ENCODE measurements around the gene PRR20G.
"Not testable (repeated sequence)": the region's sequence is repeated elsewhere in the genome, so short reads cannot be mapped to it uniquely, and the experiment has no call there.

The PRR20G gene

DNA sequence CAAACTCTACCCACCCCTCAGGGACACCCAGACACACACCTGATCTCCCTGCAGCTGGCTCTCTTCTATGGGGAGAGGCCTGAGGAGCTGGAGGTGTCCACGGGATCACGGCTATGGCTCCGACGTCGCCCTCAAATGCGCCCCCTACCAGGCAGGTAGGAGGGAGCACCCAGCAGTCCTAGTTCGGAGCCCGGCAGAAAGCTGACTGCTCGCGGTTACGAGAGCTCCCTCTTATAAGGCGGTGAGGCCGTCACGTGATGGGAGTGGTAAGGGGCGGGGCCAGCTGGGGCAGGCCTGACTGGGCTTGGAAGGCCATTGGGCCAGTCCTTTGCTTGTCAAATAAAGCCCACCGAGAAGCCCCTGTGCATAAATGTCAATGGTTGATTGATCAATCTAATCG is at the start of gene PRR20G:
TSS of gene PRR20G (minus strand) at position 207 of the 400 bp plus-strand sequence. CDS start 681 bp downstream, outside the sequence.
- DNase-seq (ENCODE audit: low read depth in 2 of 2) = no peak

DNA sequence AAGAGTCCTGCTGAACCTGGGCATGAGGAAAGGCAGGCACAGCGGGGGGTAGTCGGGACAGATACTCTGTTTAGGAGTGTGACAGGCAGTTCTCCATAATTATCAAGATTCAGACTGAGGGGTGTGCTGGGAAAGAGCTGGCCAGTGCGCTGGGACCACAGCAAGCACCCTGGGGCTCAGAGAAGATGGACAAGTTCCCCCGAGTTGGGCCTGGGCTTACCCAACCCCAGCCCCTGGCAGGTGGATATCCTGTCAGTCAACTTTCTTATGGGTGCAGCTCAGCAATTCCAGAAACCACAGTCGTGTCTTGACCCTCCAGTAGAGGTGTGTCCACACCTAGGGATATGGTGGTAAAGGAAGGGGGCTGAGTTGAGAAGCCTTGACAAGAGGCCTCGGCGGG is 49.2 kb upstream of the PRR20G start:
- no peak for DNase-seq (ENCODE audit: low read depth in 2 of 2)

DNA sequence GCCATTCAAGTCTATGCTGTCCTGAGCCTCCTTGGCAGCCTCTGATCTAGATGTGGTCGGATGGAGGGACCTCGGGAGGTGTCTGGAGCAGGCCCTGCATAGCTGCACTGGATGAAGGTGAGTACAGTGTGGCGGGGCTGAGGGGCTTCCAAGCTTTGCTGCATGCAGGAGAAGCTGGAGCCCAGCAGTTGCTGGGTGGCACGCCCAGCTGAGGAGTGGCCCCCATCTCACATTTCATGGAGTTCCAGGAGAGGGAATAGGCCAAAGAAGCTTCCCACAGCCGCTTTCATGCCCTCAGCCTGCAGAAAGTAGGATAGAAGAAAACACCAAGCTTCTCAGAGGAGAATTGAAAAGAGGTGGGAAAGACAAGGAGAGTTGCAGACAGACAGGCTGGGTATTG is 48.3 kb upstream of the PRR20G start:
- DNase-seq (ENCODE audit: low read depth in 2 of 2) = no peak

DNA sequence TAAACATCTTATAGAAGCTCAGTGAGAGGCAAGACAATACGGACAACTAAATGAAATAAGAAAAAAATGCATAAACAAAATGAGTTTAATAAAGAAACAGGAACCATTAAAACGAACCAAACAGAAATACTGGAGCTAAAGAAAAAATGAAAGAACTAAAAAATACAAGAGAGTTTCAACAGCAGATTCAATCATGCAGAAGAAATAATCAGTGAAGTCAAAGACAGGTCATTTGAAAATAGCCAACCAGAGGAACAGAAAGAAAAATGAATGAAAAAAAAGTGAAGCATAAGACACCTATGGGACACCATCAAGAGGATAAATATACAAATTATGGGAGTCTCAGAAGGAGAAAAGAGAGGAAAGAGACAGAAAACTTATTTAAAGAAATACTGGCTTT is 42.5 kb upstream of the PRR20G start:
- DNase-seq (ENCODE audit: low read depth in 2 of 2) = no peak

DNA sequence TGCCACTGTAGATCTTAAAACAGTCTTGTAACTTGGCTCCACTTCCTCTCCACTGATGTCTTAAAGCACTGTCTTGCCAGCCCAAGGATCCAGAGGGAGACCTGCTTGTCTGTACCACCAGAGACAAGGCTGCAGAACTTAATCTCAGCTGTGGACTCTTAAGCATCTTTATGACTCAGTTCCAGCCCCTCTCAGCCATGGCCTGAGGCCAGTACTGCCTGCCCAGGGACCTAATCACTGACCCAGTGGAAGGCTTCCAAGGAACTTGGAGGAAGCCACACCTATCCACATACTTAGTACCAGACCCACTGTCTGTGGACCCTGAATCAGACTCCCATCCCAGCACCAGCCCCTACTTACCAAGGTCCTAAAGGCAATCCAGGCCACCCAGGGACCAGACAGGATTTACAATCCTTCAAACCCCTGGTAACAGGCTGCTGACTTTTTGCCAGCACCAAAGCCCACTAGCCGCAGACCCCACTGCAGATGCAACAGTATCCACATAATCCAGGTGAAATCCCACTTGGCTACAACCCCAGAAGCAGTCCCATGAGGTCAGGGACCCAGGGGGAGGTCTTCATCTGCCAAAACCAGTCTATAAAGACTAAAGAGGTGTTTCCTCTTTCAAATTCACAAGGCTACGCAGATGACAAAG is 41.9 kb upstream of the PRR20G start:
- no peak for DNase-seq (ENCODE audit: low read depth in 2 of 2)

DNA sequence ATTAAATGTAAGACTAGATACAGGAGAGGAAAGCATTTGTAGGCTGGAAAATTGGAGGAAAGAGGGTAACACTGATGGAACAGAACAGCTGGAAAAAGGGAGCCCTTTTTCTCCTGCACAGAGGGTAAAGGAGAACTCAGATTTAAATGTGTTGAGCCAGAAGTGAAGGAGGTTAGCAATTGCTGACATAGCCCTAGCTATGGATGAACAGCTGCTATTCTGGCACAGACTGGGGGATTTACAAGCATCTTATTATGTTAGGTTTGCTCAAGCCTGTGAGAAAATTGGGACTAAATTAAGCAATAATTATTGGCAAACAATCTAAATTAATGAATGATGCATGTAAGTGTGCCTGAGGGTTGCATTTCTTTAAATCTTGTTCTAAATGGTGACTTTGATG is 40.6 kb upstream of the PRR20G start:
- DNase-seq (ENCODE audit: low read depth in 2 of 2) = no peak

DNA sequence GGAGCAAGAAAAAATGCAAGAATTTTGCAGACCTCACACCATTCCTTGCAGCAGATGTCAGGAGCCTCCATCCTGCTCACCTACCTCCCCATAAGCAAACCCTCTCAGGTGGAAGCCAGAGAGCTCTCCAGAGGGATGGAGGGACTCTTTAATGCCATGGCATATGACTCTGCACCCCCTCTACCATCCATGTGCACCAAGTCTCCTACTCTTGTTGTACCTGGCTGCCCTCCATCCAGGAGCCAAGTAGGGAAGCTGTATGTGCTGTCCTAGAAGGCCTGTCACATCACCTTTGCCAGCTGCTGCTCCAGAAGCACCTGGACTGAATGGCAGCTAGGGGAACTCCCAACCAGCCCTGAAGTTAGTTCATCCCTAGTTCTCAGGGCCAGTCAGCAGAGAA is 38.5 kb upstream of the PRR20G start:
- no peak for DNase-seq (ENCODE audit: low read depth in 2 of 2)

DNA sequence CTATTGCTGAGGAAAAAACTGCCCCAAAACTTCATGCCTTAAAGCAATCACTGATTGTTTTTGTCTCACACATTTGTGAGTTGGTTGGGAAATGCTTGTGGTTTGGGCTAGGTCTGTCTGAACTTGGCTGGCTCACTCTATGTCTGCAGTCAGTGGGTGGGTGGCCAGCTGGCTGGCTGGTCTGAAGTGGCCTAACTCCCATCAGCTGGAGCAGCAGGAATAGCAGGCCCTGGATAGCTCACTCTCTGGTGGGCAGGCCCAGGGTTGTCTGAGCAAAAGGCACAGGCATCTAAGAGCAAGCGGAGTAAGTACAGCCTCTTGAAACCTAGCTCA is 37.7 kb upstream of the PRR20G start:
- DNase-seq (ENCODE audit: low read depth in 2 of 2) = no peak

DNA sequence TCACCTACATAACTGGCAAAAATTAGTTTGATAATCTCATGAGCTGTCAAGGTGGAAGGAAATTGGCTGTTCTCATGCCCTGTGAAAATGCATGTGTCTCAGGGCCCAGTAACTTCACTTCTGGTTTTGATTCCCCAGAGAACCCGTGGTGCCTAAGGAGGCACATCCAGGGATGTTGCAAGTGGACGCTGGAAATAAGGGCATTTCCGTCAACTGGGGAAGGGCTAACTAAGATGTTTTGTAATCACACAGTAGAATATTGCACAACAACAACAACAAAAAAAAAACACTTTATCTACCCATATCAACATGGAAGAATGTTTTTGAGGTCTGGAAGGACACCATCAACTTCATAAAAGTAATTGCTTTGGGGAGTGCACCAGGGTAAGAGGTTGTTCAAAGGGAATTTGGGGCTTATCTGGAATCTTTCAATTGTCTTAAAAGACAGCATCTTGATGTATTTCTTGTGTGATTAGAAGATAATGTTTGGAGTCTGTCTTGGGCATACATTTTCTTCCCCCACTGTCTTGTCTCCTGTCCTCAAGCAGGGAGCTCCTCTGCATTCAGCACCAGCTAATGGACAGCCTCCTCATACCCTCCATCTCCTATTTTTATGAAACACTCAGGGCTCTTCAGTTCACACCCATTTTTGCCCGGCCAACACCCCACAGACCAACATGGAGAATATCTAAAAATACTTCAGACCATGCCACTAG is 37.2 kb upstream of the PRR20G start:
- no peak for DNase-seq (ENCODE audit: low read depth in 2 of 2)

DNA sequence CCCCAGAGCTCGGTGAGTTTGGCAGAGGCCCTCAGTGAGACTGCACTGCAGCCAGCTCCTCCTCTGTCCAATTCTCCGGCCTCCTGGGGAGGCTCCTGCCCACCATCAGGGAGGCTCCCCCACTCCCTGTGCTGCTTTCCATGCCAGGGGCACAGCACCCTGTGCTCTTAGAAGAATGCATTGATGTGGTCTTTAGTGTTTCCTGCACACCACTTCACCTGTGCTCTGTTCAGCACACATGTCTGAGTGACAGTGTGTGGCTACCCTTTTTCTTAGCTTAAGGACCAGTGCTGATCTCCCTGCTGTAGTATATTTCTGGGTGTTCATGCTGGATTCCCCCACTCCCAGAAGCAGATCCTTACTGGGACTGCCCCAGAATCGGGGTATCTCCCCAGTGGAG is 36.2 kb upstream of the PRR20G start:
- no peak for DNase-seq (ENCODE audit: low read depth in 2 of 2)

DNA sequence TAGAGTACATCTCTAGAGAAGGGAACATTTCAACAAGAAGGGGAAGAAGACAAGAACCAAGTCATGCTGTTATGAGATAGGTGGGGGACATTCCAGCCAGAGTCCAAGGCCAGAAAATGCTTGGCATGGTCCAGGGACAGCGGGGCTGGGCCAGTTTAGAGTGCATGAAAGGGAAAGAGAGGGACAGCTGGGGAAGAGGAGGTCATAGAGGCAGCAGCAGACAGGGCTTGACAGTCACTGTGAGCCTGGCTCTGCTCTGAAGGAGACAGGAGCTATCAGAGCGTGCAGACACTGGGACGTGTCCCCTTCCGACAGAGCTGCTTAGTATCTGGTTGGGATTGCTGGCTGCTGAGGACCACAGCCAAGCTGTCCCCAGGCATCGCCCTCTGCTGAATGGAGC is 35.7 kb upstream of the PRR20G start:
- DNase-seq (ENCODE audit: low read depth in 2 of 2) = no peak

DNA sequence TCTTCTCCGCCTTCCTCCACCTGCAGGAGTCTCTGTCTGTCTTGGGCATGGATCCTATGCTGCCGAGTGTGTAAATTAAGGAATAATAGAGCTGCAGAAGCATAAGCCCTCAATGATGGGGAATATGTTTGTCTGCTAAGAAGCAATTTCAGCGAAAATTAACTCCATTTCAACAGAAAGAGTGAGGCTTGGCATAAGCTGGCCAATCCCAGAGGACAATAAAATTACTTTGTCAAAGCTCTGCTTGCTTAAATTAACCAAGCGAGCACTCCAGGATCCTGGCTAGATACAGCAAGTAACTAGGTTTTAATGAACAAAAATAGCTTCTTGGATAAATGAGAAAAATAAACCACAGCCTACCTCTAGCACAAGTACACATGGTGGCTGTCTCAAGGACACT is 33.5 kb upstream of the PRR20G start:
- DNase-seq (ENCODE audit: low read depth in 2 of 2) = no peak

DNA sequence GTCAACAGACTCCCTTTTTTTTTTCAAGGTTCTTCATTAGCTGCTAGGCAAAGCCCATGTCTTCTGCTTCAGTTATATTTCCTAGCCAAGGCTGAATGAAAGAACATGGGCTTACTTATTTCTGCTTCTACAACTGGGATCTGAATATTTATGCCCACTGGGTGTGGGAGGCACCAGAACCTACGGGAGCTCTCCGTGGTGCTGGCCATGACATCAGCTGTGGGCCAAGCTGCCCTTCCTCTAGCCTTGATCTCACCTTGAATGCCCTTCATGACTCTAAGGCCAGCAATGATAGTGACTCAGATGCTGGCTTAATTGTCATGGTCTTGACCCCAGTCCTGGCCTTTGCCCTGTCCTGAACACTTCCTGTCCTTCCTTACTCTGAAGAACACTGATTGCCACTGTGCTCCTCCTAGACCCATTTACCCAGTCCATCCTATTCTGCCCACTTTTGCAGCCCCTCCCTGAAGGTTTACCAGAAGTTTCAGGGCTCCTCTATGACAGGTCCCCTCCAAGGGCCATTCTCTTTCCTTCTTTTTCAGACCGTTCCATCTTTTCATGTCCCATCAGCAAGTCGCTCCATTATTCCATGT is 32.8 kb upstream of the PRR20G start:
- no peak for DNase-seq (ENCODE audit: low read depth in 2 of 2)

DNA sequence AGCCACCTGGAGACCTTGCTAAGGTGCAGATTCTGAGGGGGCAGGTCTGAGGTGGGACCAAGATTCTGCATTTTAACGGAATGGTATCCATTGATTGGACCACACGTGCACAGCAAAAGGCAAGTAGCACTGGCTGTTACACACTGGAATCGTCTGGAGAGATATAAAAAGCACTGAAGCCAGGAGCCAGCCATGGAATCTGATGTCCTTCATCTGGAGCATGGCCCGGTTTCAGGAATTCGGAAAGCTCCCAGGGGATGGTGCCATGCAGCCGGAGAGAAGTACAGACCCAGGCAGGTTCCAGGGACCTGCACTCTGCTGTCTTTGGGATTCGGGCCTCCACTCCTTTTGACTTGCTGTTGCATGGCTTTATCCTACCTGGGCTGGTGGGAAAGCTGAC is 28.8 kb upstream of the PRR20G start:
- no peak for DNase-seq (ENCODE audit: low read depth in 2 of 2)

DNA sequence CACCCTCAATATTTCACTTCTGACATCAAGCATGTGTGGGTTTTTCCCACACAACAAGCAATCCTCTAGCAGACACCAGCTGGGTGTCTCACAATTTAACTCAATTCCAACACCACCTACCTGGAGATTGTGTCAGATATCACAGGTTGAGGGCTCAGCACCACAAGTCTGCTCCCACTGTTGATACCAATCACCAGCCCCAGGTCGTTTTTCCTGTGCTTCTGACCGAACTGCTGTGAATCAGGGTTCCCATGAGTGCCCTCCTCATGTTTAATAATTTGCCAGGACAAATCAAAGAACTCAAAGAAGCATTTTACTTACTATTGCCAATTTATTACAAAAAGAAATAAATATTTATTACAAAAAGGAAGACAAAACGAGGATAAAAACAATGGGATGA is 25.0 kb upstream of the PRR20G start:
- no peak for DNase-seq (ENCODE audit: low read depth in 2 of 2)

DNA sequence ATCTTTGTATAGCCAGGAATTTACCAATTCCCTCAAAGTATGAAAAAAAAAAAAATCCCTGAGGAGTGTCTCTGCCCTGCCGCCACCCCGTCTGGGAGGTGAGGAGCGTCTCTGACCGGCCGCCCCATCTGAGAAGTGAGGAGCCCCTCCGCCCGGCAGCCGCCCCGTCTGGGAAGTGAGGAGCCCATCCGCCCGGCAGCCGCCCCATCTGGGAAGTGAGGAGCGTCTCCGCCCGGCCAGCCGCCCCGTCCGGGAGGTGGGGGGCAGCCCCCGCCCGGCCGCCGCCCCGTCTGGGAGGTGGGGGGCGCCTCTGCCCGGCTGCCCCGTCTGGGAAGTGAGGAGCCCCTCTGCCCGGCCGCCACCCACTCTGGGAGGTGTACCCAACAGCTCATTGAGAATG is 21.0 kb upstream of the PRR20G start:
- not testable (repeated sequence) for DNase-seq (ENCODE audit: low read depth in 2 of 2)

DNA sequence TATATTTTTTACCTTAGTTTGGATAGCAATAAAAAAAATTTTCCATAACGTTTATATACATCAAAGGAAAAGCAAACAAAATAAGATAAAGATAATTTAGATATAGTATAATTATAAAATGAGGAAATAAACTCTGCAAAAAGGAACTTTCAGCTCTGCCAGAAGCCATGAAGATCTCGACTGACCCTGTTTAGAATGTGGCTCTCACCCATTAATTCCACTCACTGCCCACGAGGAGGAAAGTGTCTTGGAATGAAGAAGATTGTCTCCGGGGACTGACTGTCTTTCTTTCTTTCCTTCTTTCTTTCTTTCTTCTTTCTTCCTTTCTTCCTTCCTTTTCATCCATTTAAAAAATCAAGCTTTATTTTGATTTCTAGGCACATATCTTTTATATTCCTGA is 20.1 kb upstream of the PRR20G start:
- no peak for DNase-seq (ENCODE audit: low read depth in 2 of 2)

DNA sequence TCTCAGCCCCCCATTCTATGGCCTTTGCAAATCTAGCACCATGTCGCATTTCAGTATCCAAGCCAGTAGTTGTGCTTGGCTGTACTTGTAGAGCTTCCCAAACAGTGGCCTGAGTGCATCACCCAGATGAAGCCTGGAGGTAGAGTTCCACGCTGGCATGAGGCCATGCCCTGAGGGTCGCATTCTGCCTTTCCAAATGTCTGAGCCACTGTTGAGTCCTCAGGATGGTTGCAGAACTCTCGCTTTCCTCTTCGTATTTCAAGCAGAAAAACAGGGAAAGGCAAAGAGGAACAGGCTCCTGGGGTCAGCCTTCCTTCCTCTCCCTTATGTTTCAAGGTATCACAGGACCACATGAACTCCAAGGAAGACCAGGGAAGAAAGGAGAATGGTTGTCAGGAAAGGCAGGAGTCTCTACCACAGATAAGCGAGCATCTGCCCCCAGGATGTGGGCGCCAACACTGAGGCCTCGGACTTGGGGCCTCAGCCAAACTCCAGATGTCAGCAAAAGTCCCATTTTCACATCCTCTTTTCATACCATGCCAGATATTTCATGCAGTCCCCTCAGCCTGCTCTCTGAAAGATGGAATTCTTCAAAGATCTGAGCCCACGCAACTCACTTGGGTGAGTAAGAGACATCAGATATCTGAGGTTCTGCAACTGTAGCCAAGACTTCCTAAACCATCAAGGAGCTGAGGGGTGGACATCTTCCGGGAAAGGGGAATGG is 19.4 kb upstream of the PRR20G start:
- no peak for DNase-seq (ENCODE audit: low read depth in 2 of 2)

DNA sequence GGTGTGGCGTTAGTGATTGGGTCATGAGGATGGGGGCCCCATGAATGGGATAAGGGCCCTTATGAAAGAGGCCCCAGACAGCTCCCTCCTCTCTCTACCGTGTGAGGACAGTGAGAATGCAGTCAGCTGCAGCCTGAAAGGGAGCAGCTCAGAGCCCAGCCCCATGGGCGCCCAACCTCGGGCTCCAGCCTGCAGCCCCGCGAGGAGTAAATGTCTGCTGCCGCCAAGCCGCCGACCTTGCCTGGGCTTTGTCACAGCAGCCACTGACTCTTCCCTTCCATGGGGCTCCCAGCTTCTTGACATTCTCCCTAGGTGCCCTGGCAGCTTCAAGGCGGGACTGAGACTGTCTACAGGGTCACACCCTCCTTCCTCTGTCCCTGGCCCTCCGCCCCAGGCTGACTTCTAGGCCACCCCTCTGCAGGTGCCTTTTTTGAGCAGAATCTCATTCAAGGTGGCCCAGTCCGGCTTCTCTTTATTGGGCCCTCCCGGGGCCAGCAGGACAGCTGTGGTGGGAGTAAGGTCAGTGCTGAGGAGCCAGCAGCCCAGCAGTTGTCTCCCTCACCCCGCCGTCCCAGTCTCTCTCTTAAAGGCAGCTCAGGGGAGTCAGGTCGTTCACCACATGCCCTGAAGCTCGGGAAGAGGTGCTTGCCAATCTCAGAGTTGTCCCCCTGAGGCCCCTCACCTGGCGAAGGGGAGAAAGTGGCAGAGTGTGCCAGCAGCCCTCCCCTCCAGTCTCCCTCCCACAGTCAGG is 18.7 kb upstream of the PRR20G start:
- no peak for DNase-seq (ENCODE audit: low read depth in 2 of 2)

DNA sequence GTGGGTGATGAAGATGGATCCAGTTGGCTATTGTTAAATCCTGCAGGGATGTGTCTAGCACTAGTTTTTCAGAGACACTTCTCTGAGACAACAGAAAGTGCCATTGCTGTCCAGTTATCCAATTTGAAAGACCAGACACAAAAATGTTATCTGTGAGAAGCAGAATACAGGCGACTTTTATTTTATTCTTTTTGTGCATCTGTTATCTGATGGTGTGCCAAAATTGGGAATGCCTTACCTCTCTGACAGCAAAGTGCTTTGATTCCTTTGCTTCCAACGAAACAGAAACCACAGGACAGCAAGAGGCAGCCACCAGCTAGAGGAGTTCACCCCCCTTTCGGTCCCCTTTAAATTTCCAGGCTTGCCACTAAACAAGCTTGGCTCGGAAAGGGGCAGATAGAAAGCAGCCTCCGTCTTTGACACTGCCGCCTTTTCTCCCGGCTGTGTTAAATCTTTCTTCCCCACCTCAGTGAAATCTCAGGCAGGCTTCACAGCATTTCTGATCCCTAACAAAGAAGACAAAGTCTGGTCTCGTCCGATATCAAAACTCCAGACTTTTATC is 17.7 kb upstream of the PRR20G start:
- DNase-seq (ENCODE audit: low read depth in 2 of 2) = no peak

DNA sequence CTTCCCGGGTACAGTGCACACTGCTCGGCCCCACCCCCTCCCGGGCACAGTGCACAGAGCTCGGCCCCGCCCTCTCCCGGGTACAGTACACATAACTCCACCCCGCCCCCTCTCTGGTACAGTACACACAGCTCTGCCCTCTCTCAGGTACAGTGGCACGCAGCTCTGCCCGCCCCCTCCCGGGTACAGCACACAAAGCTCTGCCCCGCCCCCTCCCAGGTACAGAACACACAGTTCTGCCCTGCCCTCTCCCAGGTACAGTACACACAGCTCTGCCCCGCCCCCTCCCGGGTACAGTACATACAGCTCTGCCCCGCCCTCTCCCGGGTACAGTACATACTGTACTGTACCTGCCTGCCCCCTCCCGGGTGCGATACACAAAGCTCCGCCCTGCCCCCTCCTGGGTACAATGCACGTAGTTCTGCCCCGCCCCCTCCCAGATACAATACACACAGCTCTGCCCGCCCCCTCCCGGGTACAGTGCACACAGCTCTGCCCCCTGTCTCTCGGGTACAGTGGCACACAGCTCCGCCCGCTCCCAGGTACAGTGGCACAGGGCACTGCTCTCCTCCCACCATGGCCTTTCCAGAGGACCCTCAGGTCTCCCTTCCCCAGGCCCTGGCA is 16.4 kb upstream of the PRR20G start:
- no peak for DNase-seq (ENCODE audit: low read depth in 2 of 2)
